ENCODE data around the gene GARRE1. TPM values are rescaled to one million over a fixed set of nuclear protein-coding genes. Genes with fewer than 3 reads are reported as not detected.

GARRE1 gene
- total RNA-seq, 2 experiments from 2014 or later, result 69.7 to 72.0 TPM

- POLR2A ChIA-PET, result no interaction called here
- no peak for ATAC-seq (ENCODE audit: poor library complexity)
Measured at GRCh38 chr19:34298891-34299520, 44.7 kb downstream of the GARRE1 start.

GRCh38 chr19:34299576-34299975 lies 45.2 kb downstream of the GARRE1 start:
- intact Hi-C loops (cut with DNase I, micrococcal nuclease), result loop anchor here in 1 of 2 experiments (5.0 kb wide), 1 partner anchor 38 kb away; no protein-coding TSS in a partner anchor
- ATAC-seq (ENCODE audit: poor library complexity) (no peak), DNase-seq (no peak)
- ChIA-PET CTCF (no interaction called here), POLR2A (no interaction called here)
- Histone ChIP-seq H3K36me3 (ENCODE audit: insufficient read depth, low read length) (peaks cover 23% of the 10 kb centered on the region), H3K9me3 (ENCODE audit: control insufficient read depth in 1 of 2, insufficient read depth in 1 of 2, low read length in 2 of 2) (no peaks in the 10 kb centered on the region), H3K27me3 (ENCODE audit: control insufficient read depth in 1 of 2, insufficient read depth in 2 of 2, low read length in 2 of 2) (no peaks in the 10 kb centered on the region), H3K4me1 (ENCODE audit: insufficient read depth, low read length) (peaks cover 4% of the 10 kb centered on the region), H3K27ac (ENCODE audit: low read depth in 1 of 2, low read length in 2 of 2) (no peak overlapping the region), H3K4me3 (ENCODE audit: low read length) (no peak overlapping the region)
- no peak overlapping the region for H3K4me3 Mint-ChIP-seq
- peaks cover 36% of the 10 kb centered on the region for H3K36me3 Mint-ChIP-seq (ENCODE audit: low read depth)
- peak overlapping the region; percentile 57 for H3K27ac Mint-ChIP-seq
- H3K4me1 Mint-ChIP-seq (ENCODE audit: low read depth), result peaks cover 43% of the 10 kb centered on the region
- H3K9me3 Mint-ChIP-seq, result no peaks in the 10 kb centered on the region
- H3K27me3 Mint-ChIP-seq, result no peaks in the 10 kb centered on the region
- TF ChIP-seq CTCF (IDR thresholded peaks at IDR 0.05), result no peak

More at GRCh38 chr19:34298891-34299520, 44.7 kb downstream of the GARRE1 start:
- Mint-ChIP-seq H3K4me1 (ENCODE audit: low read depth) (peaks cover 43% of the 10 kb centered on the region), H3K36me3 (ENCODE audit: low read depth) (peaks cover 33% of the 10 kb centered on the region), H3K27me3 (no peaks in the 10 kb centered on the region), H3K9me3 (no peaks in the 10 kb centered on the region), H3K27ac (peak overlapping the region; percentile 57), H3K4me3 (no peak overlapping the region)
- Histone ChIP-seq H3K27ac (ENCODE audit: low read depth in 1 of 2, low read length in 2 of 2) (no peak overlapping the region), H3K27me3 (ENCODE audit: control insufficient read depth in 1 of 2, insufficient read depth in 2 of 2, low read length in 2 of 2) (no peaks in the 10 kb centered on the region), H3K4me1 (ENCODE audit: insufficient read depth, low read length) (peaks cover 4% of the 10 kb centered on the region), H3K4me3 (ENCODE audit: low read length) (no peak overlapping the region), H3K9me3 (ENCODE audit: control insufficient read depth in 1 of 2, insufficient read depth in 1 of 2, low read length in 2 of 2) (no peaks in the 10 kb centered on the region), H3K36me3 (ENCODE audit: insufficient read depth, low read length) (peaks cover 23% of the 10 kb centered on the region)
- intact Hi-C loops (cut with DNase I, micrococcal nuclease), result loop anchor here in 1 of 2 experiments (5.0 kb wide), 1 partner anchor 38 kb away; no protein-coding TSS in a partner anchor
- no peak for DNase-seq
- CTCF ChIA-PET, result no interaction called here
- TF ChIP-seq CTCF (IDR thresholded peaks at IDR 0.05), result no peak

- peak overlapping the region; percentile 57 for H3K27ac Mint-ChIP-seq
- Histone ChIP-seq H3K4me3 (ENCODE audit: low read length) (no peak overlapping the region), H3K27ac (ENCODE audit: low read depth in 1 of 2, low read length in 2 of 2) (no peak overlapping the region), H3K36me3 (ENCODE audit: insufficient read depth, low read length) (peaks cover 29% of the 10 kb centered on the region), H3K9me3 (ENCODE audit: control insufficient read depth in 1 of 2, insufficient read depth in 1 of 2, low read length in 2 of 2) (no peaks in the 10 kb centered on the region), H3K27me3 (ENCODE audit: control insufficient read depth in 1 of 2, insufficient read depth in 2 of 2, low read length in 2 of 2) (no peaks in the 10 kb centered on the region), H3K4me1 (ENCODE audit: insufficient read depth, low read length) (peaks cover 4% of the 10 kb centered on the region)
- H3K36me3 Mint-ChIP-seq (ENCODE audit: low read depth), result peaks cover 43% of the 10 kb centered on the region
- no peak overlapping the region for H3K4me3 Mint-ChIP-seq
- no peaks in the 10 kb centered on the region for H3K9me3 Mint-ChIP-seq
- ChIA-PET CTCF (no interaction called here), POLR2A (interaction anchor here (0.7 kb wide), 1 partner anchor 311 kb away, joined by 3 read pairs; no protein-coding TSS in a partner anchor)
- intact Hi-C loops (cut with DNase I, micrococcal nuclease), result no loop called here
- ATAC-seq (ENCODE audit: poor library complexity) (no peak), DNase-seq (no peak)
- H3K4me1 Mint-ChIP-seq (ENCODE audit: low read depth), result peaks cover 42% of the 10 kb centered on the region
- no peaks in the 10 kb centered on the region for H3K27me3 Mint-ChIP-seq
- TF ChIP-seq CTCF (IDR thresholded peaks at IDR 0.05), result no peak
Measured at GRCh38 chr19:34300380-34300779, 46.0 kb downstream of the GARRE1 start.

Measured in CD4-positive, alpha-beta T cell (primary cell).